Stimulated activated CD4-positive, alpha-beta T cell treated with anti-CD3 and anti-CD28 coated beads, Interleukin-1b, Interleukin-23, amount 100 ng/mL, for 24 hours (primary cell): ENCODE results near the gene MTERF2.
"Not testable (repeated sequence)": the region's sequence is repeated elsewhere in the genome, so short reads cannot be mapped to it uniquely, and the experiment has no call there.

Source experiments
- DNase-seq, 4 experiments: peaks; one replicate each; pipeline ENCODE4 v3.0.0-alpha.2; 2020; ENCODE audit warnings: low read depth in 4 of 4, low spot score in 1 of 4

MTERF2 gene

DNA sequence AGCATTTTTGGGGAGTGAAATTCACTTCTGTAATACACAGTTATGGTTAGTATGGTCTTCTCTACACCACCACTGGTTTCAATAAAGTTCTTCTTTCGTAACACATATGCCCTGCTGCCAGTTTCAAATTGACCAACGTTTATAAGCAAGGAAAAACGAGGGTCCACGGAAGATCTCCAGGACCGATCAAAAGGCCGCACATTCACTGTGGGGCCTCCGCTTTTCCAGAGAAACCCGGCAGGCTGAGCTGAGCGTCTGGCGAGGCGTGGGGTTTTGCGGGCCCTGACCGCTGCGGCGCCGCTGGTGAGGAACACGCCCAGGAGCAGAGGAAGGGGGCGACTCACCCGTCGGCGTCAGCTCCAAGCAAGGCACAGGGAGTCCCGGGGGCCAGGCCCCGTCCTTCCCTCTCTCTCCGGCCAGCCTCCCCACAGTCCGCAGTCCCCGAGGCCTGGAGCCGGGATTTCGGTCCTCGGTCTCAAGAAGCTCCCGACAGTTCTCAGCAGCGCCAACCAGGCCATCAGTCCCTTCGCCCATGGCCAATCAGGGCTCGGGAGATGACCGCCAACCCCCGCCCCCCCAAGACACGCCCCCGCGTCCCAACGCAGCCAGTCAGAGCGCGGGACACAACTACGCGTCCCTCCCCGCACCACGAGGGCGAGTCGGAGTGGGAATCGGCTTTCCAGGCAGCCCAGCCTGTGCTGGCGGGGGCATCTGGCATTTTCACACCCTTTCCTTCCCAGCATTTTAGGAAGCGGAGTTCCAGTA is at the start of gene MTERF2:
MTERF2 (minus strand) TSS at position 522 of the 765 bp plus-strand sequence. CDS start 8,432 bp downstream, outside the sequence.
- peak; percentile 61 to 72 (median 68) for DNase-seq

GRCh38 chr12:107035733-107036132 is 48.8 kb upstream of the MTERF2 start:
- DNase-seq, result no peak

- no peak for DNase-seq
Measured at GRCh38 chr12:107033758-107034739, 47.1 kb upstream of the MTERF2 start.

DNA sequence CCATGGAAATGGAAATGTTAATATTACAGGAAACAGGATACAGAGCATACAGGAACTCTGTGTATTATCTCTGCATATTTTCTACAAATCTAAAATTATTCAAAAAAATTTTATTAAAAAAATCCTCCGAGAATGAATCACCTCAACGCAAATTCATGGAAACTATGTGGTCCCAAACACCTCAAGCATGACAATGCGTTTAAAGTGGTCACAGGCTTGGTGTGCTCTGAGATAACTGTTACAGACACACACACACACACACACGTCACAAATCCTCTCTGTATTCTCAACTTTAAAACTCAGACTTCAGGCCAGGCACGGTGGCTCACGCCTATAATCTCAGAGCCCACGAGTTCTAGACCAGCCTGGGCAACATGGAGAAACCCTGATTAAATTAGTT is 45.3 kb upstream of the MTERF2 start:
- no peak for DNase-seq

- no peak for DNase-seq
Measured at GRCh38 chr12:107031061-107031460, 44.1 kb upstream of the MTERF2 start.

- no peak for DNase-seq
Measured at GRCh38 chr12:107029081-107029480, 42.1 kb upstream of the MTERF2 start.

GRCh38 chr12:107027636-107028053 is 40.7 kb upstream of the MTERF2 start:
- no peak for DNase-seq

DNA sequence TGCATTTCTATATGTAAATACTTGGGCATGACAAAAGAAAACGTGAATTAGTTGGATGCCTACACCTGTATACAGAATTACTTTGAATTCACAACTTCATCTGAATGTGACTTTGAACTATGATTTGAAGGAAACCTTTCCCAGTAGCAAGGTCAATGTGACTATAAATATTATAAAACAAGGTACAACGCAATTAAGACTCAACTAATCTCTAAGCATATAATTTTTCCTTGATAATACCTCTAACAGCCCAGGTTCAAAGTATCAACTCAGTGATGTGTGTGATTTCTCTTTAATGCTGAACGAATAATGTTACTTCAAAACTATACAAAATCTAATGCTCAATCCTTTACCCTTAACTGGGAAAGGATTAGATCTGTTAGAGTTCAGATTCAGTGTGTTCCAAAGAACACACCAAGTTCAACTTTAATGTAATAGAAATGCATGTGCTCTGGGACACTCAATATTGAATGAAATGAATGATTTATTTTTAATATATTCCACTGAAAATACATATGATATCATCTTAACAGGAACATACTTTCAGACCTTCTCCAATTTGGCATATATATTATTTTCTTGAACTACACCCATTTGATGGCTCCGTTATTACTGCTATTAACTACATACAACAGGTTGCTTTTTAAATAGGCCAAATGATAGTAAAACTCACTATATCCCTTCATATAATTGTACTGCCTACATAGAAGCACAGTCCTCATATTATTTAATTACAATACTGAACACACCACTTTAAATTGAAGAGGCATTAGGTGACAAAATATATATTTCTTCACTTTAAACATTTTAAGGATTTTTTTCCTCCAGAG is 40.1 kb upstream of the MTERF2 start:
- DNase-seq, result no peak

- not testable (repeated sequence) for DNase-seq
Measured at GRCh38 chr12:107026356-107026755, 39.4 kb upstream of the MTERF2 start.

DNA sequence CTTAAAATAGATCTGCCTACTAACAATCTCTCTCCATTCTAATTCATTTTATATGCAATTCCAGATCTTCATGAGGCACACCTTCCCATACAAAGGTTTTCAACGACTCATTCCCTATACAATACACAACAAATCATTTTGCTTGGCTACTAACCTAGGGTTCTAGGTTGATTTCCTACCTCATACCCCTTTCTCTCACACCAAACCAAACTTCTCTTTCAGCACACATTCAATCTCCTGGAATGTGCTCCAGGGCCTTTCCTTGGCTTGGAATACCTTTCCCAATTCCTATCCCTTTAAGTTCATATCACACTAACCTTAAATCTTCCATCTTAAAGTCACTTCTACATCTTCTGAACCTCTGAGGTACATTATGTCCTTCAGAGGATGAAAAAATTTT is 38.7 kb upstream of the MTERF2 start:
- DNase-seq, result no peak

- DNase-seq, result no peak
Measured at GRCh38 chr12:107019546-107019945, 32.6 kb upstream of the MTERF2 start.

DNA sequence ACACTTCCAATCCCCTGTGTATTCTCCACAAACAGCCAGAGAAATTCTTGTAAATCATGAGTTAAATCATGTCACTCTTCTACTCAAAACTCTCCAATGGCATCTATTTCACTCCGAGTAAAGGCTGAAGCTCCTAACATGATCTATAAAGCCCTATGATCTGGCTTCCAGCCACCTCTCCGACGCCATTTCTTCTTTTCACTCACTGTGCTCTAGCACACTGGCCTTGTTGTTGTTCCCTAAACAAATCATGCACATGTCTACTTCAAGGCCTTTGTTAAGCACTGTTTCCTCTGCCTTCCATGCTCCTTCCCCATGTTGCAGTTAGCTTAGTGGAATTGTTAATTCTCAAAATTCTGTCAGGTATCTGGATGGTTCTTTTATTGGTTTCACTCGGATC is 30.1 kb upstream of the MTERF2 start:
- no peak for DNase-seq

DNA sequence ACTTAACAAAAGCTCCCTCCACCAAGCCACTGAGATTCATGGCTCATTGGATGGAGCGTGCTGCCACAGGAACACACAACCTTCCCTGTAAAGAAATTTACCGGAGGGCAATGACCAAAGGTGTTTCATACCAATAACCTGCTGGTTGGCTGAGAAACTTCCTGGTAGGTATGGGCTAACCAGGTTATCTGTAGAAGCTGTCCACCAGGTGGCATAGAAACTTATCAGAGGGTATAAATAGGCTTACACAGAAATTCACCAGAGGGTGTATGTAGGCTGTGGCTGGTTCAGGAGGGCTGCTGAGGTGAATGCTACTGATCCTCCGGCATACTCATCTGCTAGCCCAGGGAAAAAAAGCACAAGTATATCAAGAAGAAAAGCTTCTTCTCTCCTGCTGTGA is 27.1 kb upstream of the MTERF2 start:
- no peak for DNase-seq

DNA sequence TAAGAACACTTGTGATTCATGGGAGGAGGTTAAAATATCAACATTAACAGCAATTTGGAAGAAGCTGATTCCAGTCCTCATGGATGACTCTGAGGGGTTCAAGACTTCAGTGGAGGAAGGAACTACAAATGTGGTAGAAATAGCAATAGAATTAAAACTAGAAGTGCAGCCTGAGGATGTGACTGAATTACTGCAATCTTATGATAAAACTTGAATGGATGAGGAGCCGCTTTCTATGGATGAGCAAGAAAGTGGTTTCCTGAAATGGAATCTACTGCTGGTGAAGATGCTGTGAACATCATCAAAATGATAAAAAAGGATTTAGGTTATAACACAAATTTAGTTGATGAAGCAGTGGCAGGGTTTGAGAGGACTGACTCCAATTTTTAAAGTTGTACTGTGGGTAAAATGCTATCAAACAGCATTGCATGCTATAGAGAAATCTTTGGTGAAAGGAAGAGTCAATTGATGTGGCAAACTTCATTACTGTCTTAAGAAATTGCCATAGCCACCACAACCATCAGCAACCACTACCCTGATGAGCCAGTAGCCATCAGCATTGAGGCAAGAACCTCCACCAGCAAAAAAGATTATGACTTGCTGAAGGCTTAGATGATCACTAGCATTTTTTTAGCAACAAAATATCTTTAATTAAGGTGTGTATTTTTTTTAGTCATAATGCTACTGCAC is 25.9 kb upstream of the MTERF2 start:
- DNase-seq, result no peak

DNA sequence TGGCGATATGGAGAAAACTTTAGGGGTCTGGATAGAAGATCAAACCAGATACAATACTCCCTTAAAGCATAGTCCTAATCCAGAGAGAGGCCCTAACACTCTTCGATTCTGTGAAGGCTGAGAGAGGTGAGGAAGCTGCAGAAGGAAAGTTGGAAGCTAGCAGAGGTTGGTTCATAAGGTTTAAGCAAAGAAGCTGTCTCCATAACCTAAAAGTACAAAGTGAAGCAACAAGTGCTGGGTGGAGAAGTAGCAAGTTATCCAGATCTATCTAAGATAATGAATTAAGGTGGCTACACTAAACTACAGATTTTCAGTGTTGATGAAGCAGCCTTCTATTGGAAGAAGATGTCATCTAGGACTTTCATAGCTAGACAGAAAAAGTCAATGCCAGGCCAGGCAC is 24.6 kb upstream of the MTERF2 start:
- no peak for DNase-seq

- no peak for DNase-seq
Measured at GRCh38 chr12:107007411-107007810, 20.5 kb upstream of the MTERF2 start.

- DNase-seq, result not testable (repeated sequence)
Measured at GRCh38 chr12:107002665-107003064, 15.7 kb upstream of the MTERF2 start.

DNA sequence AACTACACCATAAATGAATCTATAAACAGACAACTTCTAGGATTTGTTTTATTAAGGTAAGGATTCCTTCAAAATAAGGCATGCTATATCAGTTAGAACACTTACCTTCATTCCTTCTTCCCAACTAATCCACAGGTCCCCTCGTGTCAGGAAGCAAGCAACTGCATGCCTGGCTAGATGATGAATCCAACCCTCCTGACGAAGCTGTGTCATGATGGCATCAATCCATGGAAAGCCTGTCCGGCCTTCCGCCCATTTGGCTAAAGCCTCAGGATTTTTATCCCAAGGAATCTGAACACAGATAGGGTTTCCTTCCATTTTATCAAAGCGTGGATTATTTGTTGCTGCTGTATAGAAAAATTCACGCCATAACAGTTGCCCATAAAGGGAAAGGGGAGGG is 12.5 kb upstream of the MTERF2 start:
- no peak for DNase-seq

- no peak for DNase-seq
Measured at GRCh38 chr12:106997916-106998315, 11.0 kb upstream of the MTERF2 start.

- not testable (repeated sequence) for DNase-seq
Measured at GRCh38 chr12:106996102-106996501, 9.2 kb upstream of the MTERF2 start.
